ENCODE measurements around the gene IER3. TPM values are rescaled to one million over a fixed set of nuclear protein-coding genes. Genes with fewer than 3 reads are reported as not detected.
A peak's percentile ranks its signal among the peaks of the same experiment; 100 is the strongest.

Gene IER3
- total RNA-seq, 1 experiment from 2014 or later, result 82.4 TPM

DNA sequence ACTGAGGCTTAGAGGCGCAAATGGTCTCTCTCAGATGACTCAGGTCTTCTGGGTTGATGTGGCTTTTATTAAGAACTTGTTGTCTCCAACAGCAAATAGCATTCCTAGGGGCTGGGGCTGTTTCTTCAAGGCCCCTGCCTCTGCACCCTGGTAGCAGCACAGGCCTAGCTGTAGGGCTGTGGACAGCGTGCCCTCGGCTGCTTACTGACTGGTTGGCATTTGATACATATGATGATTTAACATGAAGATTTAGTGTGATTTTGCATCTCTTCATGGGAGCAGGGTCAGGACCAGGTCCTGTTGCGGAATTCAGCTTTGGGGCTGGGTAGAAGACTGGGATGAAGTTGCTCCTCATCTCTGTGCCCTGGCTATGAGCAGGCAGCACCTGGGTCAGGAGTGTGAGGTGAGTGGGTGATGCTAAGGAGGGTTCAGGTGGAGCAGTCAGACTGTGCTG is 24.3 kb upstream of the IER3 start (continued):
- TF ChIP-seq, protein P1, sequence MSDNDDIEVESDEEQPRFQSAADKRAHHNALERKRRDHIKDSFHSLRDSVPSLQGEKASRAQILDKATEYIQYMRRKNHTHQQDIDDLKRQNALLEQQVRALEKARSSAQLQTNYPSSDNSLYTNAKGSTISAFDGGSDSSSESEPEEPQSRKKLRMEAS (CRISPR knock-in tag; IDR thresholded peaks at IDR 0.05), result no peak
- TF ChIP-seq SMAD4 (CRISPR knock-in tag; IDR thresholded peaks at IDR 0.05), result no peak

DNA sequence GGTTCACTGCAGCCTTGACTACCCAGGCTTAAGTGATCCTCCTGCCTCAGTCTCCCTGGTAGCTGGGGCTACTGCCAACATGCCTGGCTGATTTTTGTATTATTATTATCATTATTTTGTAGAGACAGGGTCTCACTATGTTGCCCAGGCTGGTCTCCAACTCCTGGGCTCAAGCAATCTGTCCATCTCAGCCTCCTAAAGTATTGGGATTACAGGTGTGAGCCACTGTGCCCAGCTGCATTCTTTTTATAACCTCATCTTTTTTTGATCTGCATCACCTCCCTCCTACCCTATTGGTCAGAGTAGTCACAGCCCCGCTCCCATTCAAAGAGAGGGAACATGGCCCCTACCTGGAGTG is 23.6 kb upstream of the IER3 start:
- no peaks in the 10 kb centered on the region; the same call in 1 of the 2 replicates for H3K27me3 Mint-ChIP-seq (ENCODE audit: low read depth)
- CTCF ChIA-PET, result no interaction called here

DNA sequence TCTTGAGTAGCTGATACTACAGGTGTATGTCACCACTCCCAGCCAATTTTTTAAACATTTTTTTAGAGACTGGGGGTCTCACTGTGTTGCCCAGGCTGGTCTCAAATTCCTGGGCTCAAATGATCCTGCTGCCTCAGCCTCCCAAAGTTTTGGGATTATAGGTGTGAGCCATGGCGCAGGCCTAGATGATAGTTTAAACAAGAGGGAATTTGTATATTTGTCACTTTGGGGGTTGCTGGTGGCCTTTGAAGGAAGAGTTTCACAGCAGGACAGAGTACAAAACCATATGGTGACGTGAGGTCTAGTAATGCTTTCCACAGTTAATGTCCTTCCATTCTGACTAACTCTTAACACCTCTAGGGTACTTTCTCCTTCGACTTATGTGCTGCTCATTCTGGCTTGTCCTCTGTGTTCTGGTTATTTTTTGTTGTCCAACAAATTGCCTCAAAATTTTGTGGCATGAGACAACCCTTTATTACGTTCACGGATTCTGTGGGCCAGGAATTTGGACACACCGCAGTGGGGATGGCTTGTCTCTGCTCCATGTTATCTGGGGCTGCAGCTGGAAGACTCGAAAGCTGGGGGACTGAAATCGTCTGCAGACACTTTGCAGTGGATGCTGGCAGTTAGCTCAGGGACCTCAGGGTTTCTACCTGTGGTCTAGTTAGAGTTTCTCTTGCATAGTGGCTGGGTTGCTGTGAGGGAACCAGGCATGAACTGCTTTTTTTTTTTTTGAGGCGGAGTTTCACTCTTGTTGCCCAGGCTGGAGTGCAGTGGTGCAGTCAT is 23.0 kb upstream of the IER3 start:
- Mint-ChIP-seq H3K27me3 (ENCODE audit: low read depth) (no peaks in the 10 kb centered on the region; the same call in 1 of the 2 replicates), H3K4me1 (peaks cover 59% of the 10 kb centered on the region), H3K9me3 (peaks cover 6% of the 10 kb centered on the region; the same call in 1 of the 2 replicates), H3K4me3 (no peak overlapping the region), H3K36me3 (peaks cover 4% of the 10 kb centered on the region; the same call in 1 of the 2 replicates), H3K27ac (peak overlapping the region; percentile 46; the same call in 1 of the 2 replicates)
- no peak for ATAC-seq
- POLR2A ChIA-PET, result interaction anchor here (1.7 kb wide), 1 partner anchor 23 kb away, joined by 3 read pairs; the partner anchor contains the start of gene IER3
- CTCF ChIA-PET, result interaction anchor here (1.0 kb wide), 1 partner anchor 88 kb away, joined by 4 read pairs; no protein-coding TSS in a partner anchor
- DNase-seq (ENCODE audit: low spot score), result no peak
- TF ChIP-seq, protein P2, sequence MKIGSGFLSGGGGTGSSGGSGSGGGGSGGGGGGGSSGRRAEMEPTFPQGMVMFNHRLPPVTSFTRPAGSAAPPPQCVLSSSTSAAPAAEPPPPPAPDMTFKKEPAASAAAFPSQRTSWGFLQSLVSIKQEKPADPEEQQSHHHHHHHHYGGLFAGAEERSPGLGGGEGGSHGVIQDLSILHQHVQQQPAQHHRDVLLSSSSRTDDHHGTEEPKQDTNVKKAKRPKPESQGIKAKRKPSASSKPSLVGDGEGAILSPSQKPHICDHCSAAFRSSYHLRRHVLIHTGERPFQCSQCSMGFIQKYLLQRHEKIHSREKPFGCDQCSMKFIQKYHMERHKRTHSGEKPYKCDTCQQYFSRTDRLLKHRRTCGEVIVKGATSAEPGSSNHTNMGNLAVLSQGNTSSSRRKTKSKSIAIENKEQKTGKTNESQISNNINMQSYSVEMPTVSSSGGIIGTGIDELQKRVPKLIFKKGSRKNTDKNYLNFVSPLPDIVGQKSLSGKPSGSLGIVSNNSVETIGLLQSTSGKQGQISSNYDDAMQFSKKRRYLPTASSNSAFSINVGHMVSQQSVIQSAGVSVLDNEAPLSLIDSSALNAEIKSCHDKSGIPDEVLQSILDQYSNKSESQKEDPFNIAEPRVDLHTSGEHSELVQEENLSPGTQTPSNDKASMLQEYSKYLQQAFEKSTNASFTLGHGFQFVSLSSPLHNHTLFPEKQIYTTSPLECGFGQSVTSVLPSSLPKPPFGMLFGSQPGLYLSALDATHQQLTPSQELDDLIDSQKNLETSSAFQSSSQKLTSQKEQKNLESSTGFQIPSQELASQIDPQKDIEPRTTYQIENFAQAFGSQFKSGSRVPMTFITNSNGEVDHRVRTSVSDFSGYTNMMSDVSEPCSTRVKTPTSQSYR (CRISPR knock-in tag; IDR thresholded peaks at IDR 0.05), result no peak
- TF ChIP-seq, protein P3, sequence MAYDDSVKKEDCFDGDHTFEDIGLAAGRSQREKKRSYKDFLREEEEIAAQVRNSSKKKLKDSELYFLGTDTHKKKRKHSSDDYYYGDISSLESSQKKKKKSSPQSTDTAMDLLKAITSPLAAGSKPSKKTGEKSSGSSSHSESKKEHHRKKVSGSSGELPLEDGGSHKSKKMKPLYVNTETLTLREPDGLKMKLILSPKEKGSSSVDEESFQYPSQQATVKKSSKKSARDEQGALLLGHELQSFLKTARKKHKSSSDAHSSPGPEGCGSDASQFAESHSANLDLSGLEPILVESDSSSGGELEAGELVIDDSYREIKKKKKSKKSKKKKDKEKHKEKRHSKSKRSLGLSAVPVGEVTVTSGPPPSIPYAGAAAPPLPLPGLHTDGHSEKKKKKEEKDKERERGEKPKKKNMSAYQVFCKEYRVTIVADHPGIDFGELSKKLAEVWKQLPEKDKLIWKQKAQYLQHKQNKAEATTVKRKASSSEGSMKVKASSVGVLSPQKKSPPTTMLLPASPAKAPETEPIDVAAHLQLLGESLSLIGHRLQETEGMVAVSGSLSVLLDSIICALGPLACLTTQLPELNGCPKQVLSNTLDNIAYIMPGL (CRISPR knock-in tag; IDR thresholded peaks at IDR 0.05), result no peak
- TF ChIP-seq, protein P4, sequence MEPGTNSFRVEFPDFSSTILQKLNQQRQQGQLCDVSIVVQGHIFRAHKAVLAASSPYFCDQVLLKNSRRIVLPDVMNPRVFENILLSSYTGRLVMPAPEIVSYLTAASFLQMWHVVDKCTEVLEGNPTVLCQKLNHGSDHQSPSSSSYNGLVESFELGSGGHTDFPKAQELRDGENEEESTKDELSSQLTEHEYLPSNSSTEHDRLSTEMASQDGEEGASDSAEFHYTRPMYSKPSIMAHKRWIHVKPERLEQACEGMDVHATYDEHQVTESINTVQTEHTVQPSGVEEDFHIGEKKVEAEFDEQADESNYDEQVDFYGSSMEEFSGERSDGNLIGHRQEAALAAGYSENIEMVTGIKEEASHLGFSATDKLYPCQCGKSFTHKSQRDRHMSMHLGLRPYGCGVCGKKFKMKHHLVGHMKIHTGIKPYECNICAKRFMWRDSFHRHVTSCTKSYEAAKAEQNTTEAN (CRISPR knock-in tag; IDR thresholded peaks at IDR 0.05), result no peak
- no peak for TF ChIP-seq GABPB1 (CRISPR knock-in tag; IDR thresholded peaks at IDR 0.05)

More for the DNA sequence above, 23.6 kb upstream of the IER3 start:
- DNase-seq (ENCODE audit: low spot score) (no peak), ATAC-seq (no peak)
- Mint-ChIP-seq H3K4me1 (peaks cover 59% of the 10 kb centered on the region), H3K36me3 (peaks cover 4% of the 10 kb centered on the region; the same call in 1 of the 2 replicates), H3K9me3 (peaks cover 8% of the 10 kb centered on the region; the same call in 1 of the 2 replicates), H3K4me3 (no peak overlapping the region), H3K27ac (no peak overlapping the region)
- no peak for TF ChIP-seq ZNF416 (CRISPR knock-in tag; IDR thresholded peaks at IDR 0.05)
- no peak for TF ChIP-seq EMX1 (CRISPR knock-in tag; IDR thresholded peaks at IDR 0.05)
- TF ChIP-seq, protein P1 (CRISPR knock-in tag; IDR thresholded peaks at IDR 0.05), result no peak
- no peak for TF ChIP-seq ZNF219 (CRISPR knock-in tag; IDR thresholded peaks at IDR 0.05; ENCODE audit: borderline replicate concordance)
- no peak for TF ChIP-seq JAZF1 (CRISPR knock-in tag; IDR thresholded peaks at IDR 0.05)
- TF ChIP-seq MYBL2 (CRISPR knock-in tag; IDR thresholded peaks at IDR 0.05), result no peak
- no peak for TF ChIP-seq CREM (CRISPR knock-in tag; IDR thresholded peaks at IDR 0.05)
- no peak for TF ChIP-seq NR2C2 (CRISPR knock-in tag; IDR thresholded peaks at IDR 0.05)
- TF ChIP-seq, protein P5, sequence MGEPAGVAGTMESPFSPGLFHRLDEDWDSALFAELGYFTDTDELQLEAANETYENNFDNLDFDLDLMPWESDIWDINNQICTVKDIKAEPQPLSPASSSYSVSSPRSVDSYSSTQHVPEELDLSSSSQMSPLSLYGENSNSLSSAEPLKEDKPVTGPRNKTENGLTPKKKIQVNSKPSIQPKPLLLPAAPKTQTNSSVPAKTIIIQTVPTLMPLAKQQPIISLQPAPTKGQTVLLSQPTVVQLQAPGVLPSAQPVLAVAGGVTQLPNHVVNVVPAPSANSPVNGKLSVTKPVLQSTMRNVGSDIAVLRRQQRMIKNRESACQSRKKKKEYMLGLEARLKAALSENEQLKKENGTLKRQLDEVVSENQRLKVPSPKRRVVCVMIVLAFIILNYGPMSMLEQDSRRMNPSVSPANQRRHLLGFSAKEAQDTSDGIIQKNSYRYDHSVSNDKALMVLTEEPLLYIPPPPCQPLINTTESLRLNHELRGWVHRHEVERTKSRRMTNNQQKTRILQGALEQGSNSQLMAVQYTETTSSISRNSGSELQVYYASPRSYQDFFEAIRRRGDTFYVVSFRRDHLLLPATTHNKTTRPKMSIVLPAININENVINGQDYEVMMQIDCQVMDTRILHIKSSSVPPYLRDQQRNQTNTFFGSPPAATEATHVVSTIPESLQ (CRISPR knock-in tag; IDR thresholded peaks at IDR 0.05), result no peak
- TF ChIP-seq, protein P6, sequence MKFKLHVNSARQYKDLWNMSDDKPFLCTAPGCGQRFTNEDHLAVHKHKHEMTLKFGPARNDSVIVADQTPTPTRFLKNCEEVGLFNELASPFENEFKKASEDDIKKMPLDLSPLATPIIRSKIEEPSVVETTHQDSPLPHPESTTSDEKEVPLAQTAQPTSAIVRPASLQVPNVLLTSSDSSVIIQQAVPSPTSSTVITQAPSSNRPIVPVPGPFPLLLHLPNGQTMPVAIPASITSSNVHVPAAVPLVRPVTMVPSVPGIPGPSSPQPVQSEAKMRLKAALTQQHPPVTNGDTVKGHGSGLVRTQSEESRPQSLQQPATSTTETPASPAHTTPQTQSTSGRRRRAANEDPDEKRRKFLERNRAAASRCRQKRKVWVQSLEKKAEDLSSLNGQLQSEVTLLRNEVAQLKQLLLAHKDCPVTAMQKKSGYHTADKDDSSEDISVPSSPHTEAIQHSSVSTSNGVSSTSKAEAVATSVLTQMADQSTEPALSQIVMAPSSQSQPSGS (CRISPR knock-in tag; IDR thresholded peaks at IDR 0.05; ENCODE audit: borderline replicate concordance, low read depth), result no peak
- TF ChIP-seq, protein P7, sequence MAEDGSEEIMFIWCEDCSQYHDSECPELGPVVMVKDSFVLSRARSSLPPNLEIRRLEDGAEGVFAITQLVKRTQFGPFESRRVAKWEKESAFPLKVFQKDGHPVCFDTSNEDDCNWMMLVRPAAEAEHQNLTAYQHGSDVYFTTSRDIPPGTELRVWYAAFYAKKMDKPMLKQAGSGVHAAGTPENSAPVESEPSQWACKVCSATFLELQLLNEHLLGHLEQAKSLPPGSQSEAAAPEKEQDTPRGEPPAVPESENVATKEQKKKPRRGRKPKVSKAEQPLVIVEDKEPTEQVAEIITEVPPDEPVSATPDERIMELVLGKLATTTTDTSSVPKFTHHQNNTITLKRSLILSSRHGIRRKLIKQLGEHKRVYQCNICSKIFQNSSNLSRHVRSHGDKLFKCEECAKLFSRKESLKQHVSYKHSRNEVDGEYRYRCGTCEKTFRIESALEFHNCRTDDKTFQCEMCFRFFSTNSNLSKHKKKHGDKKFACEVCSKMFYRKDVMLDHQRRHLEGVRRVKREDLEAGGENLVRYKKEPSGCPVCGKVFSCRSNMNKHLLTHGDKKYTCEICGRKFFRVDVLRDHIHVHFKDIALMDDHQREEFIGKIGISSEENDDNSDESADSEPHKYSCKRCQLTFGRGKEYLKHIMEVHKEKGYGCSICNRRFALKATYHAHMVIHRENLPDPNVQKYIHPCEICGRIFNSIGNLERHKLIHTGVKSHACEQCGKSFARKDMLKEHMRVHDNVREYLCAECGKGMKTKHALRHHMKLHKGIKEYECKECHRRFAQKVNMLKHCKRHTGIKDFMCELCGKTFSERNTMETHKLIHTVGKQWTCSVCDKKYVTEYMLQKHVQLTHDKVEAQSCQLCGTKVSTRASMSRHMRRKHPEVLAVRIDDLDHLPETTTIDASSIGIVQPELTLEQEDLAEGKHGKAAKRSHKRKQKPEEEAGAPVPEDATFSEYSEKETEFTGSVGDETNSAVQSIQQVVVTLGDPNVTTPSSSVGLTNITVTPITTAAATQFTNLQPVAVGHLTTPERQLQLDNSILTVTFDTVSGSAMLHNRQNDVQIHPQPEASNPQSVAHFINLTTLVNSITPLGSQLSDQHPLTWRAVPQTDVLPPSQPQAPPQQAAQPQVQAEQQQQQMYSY (CRISPR knock-in tag; IDR thresholded peaks at IDR 0.05), result no peak
- POLR2A ChIA-PET, result interaction anchor here (1.7 kb wide), 1 partner anchor 23 kb away, joined by 3 read pairs; the partner anchor contains the start of gene IER3

All from WTC11 (cell line).